GM19239 (cell line): ENCODE data around the gene SPAG16.

Experiments used
- DNase-seq: peaks from one replicate; pipeline ENCODE4 v3.0.0; 2011; ENCODE audit warnings: low spot score; ENCODE audit not compliant: insufficient read length
- FAIRE-seq: peaks from 2 replicates; lab custom pipeline; 2011; peaks lifted over from hg19 to GRCh38; lab: Jason Lieb, UNC

Gene SPAG16

DNA sequence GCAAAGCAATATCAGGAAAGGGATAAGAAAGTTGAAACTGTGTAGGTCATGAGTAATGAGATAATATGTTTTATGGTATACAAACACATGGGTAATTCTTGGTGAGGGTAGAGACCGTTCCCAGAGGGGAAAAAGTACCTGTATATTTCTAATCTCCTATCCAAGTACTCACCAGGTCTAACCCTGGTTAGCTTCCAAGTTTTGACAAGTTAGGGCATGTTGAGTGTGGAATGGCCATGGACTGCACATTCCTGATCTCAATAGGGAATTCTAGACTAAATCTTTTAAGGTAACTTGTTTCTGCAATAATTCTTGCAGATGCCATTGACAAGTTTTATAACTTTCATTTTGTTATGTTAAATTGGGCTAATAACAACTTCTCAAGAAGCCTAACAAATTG lies 216.6 kb downstream of the SPAG16 start:
- no peak for DNase-seq
- no peak for FAIRE-seq

- no peak for DNase-seq
- FAIRE-seq: no peak
Measured at GRCh38 chr2:213524164-213524563, 239.9 kb downstream of the SPAG16 start.

- FAIRE-seq (no peak), DNase-seq (no peak)
Measured at GRCh38 chr2:213537579-213537978, 253.3 kb downstream of the SPAG16 start.

GRCh38 chr2:213544940-213545339 lies 260.7 kb downstream of the SPAG16 start:
- DNase-seq (no peak), FAIRE-seq (no peak)

GRCh38 chr2:213545481-213545880 lies 261.2 kb downstream of the SPAG16 start:
- DNase-seq (no peak), FAIRE-seq (no peak)

DNA sequence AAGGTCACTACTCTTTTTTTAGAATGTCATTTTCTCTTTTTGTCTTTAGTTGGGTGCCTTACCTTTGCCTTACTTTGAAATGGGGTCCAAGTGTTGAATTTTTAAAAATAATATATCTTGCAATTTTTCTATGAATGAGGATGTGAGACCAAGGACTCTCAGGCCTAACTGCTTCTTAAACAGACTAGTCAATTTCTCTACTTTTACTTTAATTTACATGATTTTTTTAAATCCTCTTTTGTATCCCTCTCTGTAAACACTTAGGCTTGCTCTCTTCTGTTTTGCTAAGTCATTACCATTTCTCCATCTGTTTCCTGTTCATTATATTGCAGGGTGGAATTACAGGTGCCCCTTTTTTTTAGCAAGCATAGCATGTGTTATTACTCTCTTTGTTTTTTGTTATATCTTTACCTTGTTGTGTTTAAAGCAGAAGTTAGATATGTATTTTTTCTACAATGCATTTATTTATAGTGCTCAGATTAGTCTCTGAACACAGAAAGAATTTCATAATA lies 261.8 kb downstream of the SPAG16 start:
- DNase-seq (no peak), FAIRE-seq (no peak)

DNA sequence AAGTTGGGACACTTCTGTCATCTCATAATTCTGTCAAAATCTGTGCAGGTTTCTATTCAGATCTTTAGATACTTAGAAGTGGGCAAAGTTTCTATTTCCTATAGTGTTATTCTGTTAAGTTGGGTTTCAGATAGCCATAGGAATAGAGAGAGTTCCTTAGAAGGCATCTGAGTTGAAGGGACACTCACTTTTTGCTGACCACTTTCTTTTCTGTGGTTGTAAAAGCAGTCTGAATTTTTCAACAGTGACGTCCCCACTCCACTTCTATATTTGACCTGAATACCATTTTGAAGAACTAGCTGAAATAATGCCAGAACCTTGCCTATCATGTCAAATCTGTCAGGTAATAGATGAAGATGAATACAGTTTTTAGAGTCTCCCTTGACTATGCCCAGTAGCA lies 267.3 kb downstream of the SPAG16 start:
- DNase-seq (no peak), FAIRE-seq (no peak)

DNA sequence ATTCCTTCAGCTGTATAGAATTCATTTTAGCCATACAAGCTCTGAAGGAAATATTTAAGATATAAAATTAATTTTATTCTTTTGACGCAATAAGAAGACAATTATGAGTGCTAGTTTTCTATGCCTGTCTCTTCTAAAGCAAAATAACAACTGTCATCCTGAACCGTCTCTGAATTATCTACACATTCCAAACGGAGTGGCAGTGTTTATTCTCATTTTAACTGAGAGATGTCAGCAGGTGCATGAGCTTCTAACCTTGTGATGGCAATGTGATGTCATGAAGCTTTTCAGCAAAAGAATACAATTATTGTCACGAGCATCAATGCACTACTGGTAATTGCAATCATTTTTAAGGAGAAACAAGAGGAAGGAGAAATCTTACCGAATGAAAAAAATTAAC lies 274.8 kb downstream of the SPAG16 start:
- no peak for DNase-seq
- FAIRE-seq: no peak

DNA sequence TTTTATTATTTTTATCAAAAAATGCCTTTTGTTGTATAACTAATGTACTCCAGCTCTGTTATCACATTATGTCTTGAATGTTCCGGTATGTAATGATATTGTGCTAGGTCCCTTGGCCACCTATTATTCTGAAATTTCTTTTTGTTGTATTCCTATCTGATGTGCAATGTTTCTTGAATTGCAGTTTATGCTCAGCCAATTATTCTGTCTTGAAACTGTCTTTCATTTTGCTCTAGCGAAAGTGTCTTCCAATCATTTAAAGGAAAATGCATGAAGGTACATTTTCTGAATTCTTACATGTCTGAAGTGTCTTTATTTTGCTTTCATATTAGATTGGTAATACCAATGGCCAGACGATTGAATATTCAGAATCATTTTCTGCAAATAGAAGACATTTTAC lies 277.5 kb downstream of the SPAG16 start:
- no peak for DNase-seq
- no peak for FAIRE-seq

DNA sequence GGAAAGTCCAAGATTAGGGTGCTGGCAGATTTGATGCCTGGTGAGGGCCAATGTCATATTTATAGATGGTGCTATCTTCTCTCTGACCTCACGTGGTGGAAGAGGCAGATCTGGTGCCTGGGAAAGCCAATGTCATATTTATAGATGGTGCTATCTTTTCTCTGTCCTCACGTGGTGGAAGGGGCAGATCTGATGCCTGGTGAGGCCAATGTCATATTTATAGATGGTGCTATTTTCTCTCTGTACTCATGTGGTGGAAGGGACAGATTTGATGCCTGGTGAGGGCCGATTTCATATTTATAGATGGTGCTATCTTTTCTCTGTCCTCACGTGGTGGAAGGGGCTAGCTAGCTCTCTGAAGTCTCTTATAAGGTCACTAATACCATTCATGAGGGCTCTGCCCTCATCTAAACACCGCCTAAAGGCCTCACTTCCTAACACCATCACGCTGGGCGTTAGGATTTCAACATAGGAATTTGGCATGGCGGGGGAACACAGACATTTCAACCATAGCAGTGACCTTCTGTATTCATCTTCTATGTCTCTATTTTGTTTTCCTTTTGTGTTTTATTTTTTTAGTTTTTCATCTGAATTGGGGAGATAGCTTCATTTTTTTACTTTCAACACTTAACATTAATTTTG lies 278.4 kb downstream of the SPAG16 start:
- DNase-seq: no peak
- FAIRE-seq: no peak

DNA sequence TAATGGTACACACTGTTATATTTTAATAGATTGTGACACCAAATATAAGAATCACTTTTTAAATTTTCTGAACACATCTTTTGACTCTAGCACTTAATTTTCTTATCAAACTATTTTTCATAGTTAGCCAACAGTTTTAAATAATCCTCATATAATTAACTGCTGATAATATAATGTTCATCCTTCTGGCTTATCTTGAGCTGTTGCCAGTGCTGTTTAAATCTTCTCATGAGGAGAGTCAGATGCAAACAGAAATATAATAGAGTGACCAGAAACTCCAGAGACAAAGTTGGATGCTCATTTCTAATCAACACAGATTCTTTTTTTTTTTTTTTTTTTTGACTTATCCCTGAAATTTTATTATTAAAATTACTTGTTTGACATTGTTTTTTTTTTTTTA lies 282.6 kb downstream of the SPAG16 start:
- no peak for FAIRE-seq
- DNase-seq: no peak

GRCh38 chr2:213609570-213610170 lies 325.4 kb downstream of the SPAG16 start:
- no peak for FAIRE-seq
- no peak for DNase-seq

DNA sequence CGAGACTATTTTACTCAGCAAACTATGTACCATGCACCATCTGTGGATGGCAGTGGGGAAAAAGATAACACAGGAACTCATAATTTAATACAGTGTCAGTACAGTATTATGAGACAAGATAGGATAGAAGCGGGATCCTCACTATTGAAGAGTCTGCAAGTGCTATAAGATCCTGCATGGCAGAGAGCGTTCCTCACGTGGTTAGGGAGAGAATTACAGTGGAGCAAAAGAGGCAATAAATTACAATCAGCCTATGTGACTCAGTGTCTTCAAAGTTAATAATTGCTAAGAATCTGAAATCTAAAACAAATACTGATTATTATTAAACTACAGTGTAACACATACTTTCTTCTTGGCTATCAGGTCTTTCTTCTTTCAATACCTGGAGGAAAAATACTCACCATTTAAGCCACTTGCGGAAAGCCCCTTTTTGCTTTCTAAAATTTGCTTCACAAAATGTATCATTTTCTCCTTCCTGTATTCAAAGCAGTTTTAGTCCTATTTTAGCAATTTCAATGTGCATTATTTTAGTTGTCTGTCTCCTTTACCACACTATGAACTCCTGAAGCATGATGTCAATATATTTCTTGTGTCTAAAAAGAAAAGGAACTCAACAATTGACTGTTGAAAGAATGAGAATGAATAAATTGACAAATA lies 342.9 kb downstream of the SPAG16 start:
- FAIRE-seq (no peak), DNase-seq (no peak)

DNA sequence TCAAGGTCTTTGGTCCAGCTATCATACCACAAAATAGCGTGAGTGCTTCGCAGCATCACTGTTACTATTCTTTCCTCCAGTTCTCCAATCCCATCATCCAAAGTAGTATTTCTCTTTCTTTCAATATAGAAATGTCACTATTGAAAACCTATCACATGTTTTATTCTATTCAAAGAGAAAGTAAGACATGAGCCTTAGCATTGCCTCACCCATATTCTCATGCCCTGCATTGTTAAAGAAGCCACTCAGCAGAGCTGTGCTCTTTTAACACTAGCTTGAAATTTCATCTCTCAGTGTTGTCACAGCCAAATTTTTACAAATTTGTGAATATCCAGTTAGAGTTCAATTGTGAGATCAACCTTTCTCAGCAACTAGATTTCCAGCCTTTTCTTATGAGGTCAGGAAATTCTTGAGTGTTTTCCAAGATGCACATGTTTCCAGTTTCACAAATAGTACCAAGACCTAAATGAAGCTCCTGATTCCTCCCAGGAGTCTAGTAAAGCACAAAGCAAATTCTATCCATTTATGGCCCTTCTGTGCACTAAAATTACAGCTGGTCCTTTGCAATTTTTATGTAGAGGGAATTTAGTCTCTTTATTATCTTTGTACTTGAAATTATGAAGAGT lies 343.7 kb downstream of the SPAG16 start:
- no peak for DNase-seq
- FAIRE-seq: no peak

GRCh38 chr2:213640738-213641425 lies 356.6 kb downstream of the SPAG16 start:
- FAIRE-seq: no peak
- no peak for DNase-seq

- FAIRE-seq: no peak
- no peak for DNase-seq
Measured at GRCh38 chr2:213644926-213645325, 360.7 kb downstream of the SPAG16 start.

- DNase-seq: no peak
- FAIRE-seq: no peak
Measured at GRCh38 chr2:213649176-213649575, 364.9 kb downstream of the SPAG16 start.

DNA sequence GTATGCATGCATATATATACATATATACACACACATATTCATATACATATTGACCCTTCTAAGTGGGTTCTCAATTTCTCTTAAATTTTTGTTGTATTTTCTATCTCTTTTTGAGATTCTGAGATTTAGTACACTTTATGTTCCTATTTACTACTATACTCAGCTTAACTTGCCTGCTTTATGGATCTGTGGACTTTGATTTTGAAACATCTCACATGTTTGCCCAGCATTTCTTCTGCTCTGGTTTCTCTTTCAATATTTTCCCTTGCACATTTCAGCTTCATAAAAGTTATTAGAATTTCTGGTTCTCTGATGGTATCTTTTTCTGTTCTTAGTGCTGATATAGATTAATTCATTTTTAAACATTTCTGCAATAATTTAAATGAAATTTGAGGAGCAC lies 380.6 kb downstream of the SPAG16 start:
- FAIRE-seq: no peak
- DNase-seq: no peak

DNA sequence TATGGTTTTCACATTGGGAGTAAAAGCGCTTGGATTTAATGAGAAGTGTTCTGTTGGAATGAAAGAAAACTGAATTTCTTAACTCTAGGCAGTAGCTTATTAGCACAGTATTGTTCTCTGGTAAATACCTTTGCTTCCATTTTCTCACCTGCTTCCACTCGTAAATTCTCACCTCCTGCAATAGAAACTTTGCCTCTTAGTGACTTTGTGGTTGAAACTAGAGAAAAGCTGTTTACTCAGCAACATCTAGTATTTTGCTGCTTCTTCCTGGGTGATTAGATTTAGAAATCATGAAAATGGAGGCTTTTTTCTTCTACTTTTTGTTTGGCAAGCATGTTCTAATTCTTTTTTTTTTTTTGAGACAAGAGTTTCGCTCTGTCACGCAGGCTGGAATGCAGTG lies 385.4 kb downstream of the SPAG16 start:
- FAIRE-seq (no peak), DNase-seq (no peak)

- no peak for FAIRE-seq
- no peak for DNase-seq
Measured at GRCh38 chr2:213678437-213679218, 394.4 kb downstream of the SPAG16 start.
